HG02623 (cell line): ENCODE measurements around the gene SYNDIG1.

Experiments
- ATAC-seq: cut with Tn5 transposase; IDR thresholded peaks from one replicate; pipeline ENCODE4 v1.9.1; 2021; ENCODE audit warnings: moderate library complexity; ENCODE audit not compliant: unreplicated experiment

Gene SYNDIG1

DNA sequence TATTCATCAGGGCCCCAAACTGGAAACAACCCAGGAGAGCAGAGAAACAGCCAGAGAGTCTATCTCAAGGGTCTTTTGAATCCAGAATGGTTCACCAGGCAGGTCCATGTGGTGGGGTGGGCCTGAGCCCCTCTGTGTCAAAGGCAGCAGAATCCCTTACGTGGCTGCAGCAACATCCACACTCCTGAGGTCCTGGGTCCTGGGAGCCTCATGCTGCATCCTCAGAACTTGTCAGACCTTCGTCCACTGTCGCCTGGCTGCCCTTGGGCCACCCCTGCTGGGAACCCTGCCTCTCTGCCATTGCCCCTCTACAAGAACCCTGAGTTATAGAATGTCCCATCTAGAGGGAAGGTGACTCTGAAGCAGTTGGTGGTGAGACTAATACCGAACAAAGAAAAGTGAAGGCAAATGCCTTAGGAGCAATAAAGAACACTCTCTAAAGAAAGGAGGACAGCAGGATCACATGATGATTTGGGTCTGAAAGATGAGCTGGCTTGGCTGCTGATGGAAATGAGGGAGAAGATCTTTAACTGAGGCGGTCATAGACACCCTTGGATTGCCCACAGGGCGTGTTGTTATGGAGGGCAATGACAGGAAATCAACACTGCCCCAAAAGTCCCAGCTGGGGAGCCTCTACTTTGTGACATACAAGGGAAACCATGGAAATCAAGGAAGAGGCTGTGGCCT, 161.2 kb downstream of the SYNDIG1 start:
- no peak for ATAC-seq

- no peak for ATAC-seq
These were observed 161.7 kb downstream of the SYNDIG1 start for GRCh38 chr20:24631173-24631505.

DNA sequence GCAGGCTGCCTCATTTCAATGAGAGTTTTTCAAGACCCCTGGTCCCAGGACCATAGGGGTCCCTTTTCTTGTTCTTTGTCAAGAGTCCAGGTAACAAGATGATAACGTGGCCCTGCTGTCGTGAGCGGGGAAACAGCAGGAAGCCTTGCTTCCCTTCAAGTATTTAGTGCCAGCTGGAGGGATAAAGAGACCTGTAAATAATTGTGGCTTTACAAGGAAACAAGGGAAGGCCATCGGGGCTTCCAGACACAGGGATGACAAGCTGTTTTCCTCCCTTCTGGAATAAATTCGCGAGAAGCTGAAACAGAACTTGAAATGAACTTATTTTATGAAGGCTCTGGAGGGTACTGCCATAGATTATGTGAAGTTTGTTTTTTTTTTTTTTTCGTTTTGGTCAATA, 163.2 kb downstream of the SYNDIG1 start:
- ATAC-seq: no peak

GRCh38 chr20:24633026-24633425, 163.6 kb downstream of the SYNDIG1 start:
- ATAC-seq: no peak

DNA sequence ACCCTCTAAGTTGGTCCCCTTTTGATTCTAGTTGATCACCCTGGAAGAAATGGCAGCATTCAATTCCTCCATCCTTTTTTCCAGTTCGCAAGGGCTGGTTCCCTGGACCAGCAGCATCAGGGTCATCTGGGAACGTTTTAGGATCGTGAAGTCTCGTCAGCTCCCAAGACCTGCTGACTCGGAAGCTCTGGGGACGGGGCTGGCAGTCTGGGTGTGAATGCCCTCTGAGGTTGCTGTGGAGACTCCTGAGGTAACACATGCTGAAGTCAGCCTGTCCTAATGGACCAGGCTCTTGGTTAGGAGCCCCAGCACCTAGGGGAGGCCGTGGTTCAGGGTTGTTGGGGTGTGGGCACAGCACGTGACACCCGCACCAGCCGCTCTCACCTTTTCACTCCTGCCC, 164.1 kb downstream of the SYNDIG1 start:
- no peak for ATAC-seq

- no peak for ATAC-seq
These were observed 165.4 kb downstream of the SYNDIG1 start for GRCh38 chr20:24634855-24635254.

GRCh38 chr20:24636626-24637025, 167.2 kb downstream of the SYNDIG1 start:
- no peak for ATAC-seq

GRCh38 chr20:24637087-24637486, 167.7 kb downstream of the SYNDIG1 start:
- ATAC-seq: no peak

GRCh38 chr20:24637941-24638340, 168.5 kb downstream of the SYNDIG1 start:
- ATAC-seq: no peak

GRCh38 chr20:24638591-24639548, 169.4 kb downstream of the SYNDIG1 start:
- ATAC-seq: no peak

DNA sequence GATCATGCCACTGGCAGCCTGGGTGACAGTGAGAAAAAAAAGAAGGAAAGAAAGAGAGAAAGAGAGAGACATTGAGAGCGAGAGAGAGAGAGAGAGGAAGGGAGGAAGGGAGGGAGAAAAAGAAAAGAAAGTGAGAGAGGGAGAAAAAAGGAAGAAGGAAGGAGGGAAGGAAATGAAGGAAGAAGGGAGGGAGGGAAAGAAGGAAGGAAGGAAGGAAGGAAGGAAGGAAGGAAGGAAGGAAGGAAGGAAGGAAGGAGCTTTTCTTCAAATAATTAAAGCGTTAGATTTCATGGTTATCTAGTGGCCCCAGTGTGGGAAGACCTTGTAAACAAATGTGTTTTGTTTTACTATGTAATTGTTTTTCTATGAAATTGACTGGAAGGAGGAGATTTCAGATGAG, 170.8 kb downstream of the SYNDIG1 start:
- no peak for ATAC-seq

DNA sequence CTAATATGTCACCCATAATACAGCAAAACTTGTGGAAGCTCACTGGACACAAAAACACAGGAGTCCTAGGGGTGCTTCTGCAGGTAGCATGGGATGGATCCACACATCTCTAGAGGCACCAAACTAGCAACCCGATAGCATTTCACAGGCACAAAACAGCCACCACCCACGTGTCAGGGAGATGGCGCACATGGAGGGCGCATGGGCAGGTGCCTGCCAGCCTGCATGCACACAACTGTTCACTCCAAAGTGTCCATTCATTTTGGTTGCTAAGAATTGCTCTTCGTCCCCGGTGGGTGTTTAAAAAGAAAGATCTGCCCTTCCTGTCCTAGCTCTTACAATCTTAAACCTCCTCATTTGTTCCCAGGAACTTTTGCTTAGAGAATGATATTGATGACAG, 171.3 kb downstream of the SYNDIG1 start:
- ATAC-seq: no peak

GRCh38 chr20:24643731-24644626, 174.6 kb downstream of the SYNDIG1 start:
- no peak for ATAC-seq

DNA sequence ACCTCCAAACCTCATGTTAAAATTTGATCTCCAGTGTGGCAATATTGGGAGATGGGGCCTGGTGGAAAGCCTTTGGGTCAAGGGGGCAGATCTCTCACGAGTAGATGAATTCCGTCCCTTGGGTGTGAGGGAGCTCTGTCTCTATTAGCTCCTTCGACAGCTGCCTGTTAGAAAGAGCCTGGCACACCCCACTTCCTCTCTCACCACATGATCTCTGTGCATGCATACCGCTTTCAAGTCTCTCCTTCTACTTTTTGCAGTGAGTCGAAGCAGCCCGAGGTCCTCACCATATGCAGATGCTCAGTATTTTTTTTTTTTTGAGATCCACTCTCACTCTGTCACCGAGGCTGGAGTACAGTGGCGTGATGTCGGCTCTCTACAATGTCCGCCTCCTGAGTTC, 176.9 kb downstream of the SYNDIG1 start:
- ATAC-seq: no peak

DNA sequence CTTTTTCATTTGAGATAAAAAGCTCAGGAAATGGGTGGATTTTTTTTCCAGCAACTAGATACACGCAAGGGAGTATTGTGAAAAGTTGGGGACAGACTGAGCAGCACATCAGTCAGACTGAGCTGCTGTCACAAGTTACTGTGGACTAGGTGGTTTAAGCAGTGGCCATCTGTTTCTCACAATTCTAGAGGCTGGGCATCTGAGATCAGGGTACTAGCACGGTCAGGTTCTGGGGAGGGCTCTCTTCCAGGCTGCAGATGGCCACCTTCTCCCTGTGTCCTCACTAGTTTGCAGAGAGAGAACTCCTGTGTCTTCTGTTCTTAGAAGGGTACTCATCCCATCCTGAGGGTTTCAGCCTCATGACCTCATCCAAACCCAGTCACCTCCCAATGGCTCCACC, 178.3 kb downstream of the SYNDIG1 start:
- ATAC-seq: no peak

DNA sequence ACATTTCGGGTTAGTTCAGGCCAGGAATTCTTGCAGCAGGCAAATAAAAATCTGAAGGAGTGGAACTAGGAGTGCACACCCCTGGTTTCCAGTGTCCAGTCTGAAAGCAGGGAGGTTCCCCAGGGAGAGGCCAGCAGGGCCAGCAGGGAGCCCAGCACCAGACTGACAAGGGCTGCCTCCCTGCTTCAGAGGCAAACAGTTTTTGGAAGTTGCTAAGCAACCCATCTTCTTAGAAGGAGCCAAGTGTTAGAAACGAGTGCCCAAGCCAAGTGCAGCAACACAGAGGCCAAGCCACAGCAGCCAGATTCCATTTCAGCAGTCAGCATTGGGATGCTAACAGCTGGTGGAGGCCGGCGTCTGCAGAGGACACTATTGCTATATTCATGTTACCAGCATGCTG, 179.1 kb downstream of the SYNDIG1 start:
- ATAC-seq: no peak

DNA sequence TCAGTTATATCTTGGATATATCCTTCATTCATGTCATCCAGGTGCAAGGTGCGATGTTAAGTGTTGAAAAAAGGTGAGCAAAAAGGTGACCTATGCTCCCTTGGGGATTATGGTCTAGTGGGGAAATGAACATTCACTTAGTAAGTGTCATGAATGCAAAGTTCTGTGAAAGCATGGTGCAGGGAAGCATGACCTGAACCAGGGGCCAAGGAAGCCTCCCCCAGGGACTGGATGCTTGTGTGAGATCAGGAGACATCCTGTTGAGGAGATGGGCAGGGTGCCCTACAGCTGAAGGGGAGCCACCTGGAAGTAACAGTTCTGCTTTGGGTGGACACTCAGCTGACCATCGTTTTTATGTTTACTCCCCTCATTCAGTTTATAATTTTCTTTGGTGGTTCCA, 179.5 kb downstream of the SYNDIG1 start:
- ATAC-seq: no peak

GRCh38 chr20:24649787-24650490, 180.5 kb downstream of the SYNDIG1 start:
- no peak for ATAC-seq

GRCh38 chr20:24651171-24651975, 181.9 kb downstream of the SYNDIG1 start:
- no peak for ATAC-seq

DNA sequence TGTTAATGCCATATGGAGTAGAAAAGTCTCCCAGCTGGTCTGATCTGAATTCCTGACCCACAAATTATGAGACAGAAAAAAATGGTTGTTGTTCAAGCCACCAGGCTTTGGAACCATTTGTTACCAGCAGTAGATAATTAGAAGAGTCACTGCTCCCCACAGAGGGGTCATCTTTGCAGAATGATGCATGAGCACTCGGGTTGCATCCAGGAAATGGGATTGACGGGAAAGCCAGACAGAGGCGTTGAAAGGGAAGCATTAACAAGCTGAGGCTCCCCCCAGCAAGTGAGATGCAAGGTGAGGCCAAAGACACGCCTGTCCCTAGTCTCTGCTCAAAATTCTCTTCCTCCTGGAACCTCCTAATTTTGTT, 182.5 kb downstream of the SYNDIG1 start:
- no peak for ATAC-seq
